Kidney capillary endothelial cell (primary cell): ENCODE data around the gene VPS41.
"Not testable (repeated sequence)": the region's sequence is repeated elsewhere in the genome, so short reads cannot be mapped to it uniquely, and the experiment has no call there.

Experiments used
- DNase-seq: peaks from one replicate; pipeline ENCODE4 v3.0.0-alpha.2; 2018; ENCODE audit warnings: low spot score

Gene VPS41

GRCh38 chr7:38854947-38855346, 54.0 kb downstream of the VPS41 start:
- not testable (repeated sequence) for DNase-seq

GRCh38 chr7:38851321-38851720, 57.7 kb downstream of the VPS41 start:
- no peak for DNase-seq

DNA sequence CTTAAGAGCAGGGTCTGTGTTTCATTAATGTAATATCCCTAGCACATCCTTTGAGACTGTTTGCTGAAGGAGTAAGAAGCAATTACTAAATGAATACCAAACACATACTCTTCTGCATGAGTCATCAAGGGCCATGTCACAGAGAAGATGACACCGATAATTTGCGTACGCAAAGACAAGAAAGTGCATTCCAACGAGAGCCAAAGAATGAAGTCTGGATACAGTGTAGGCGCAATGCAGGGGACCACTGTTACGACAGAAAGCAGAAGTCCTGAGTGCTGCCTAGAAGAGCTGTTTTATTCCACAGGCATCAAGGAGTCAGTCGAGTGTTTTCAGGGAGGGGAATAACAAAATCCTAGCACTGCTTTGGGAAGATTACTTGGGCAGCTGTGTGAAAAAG, 62.7 kb downstream of the VPS41 start:
- no peak for DNase-seq

DNA sequence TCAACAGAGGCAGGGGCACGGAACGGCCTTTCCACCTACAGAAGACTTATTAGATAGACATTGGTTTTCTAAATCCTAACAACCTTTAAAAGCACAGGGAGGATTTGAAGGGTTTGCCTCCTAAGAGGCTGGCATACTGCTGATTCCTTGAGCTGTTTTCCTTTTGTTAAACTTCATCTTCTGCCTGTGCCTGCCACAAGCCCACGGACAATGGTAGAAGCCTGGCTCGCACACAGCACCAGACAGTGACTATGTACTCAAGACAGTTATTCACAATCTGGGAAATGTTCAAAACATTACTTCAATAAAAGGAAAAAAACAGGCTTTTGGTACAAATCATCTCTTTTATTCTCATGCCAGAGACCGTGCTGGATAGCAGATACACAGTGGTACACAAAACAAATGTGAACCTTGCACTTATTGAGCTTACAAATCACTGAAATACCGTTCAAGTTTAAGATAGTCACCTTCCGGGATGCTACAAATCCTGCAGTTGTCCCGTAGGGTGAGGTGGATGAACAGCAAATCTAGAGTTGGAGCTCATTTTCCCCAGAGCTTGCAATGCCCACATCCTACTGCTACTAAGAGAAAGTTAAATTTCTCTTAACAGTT, 63.9 kb downstream of the VPS41 start:
- no peak for DNase-seq

DNA sequence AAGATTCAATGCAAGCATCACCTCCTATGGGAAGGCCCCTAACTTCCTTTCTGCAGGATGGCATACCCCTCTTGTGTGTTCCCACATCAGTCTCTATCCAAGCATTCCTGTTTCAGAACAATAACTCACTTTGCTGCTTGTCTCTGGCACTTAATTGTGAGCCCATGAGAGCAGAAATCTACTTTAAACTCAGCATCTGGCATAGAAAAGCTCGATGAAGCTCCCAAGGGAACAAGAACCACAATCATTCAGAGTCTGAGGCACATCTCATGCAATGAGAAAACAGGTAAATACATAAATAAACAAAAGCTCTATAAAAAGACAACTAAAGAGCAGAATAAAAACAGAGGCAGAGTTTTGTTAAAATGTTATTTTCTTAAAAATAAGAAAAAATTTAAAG, 66.2 kb downstream of the VPS41 start:
- DNase-seq = no peak

- DNase-seq = peak; percentile 3
These were observed 68.1 kb downstream of the VPS41 start for GRCh38 chr7:38840736-38841460.

DNA sequence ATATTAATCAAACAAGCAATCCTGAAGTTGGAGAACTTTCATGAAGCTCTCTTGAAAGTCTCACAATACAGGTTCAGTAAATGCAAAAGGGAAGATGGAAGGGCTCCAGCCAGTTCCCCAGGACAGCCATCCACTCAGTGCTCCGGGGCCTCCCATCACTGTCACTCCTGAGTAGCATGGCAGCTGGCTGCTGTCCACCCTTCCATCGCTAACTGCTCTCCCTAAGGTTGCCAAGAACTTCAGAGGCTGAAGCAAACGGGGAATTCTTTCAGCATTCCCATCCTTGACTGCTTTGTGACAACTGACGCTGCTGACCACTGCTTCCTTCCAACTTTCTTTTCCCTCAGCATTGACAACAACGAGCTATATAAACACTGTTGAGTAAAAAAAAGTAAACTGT, 69.1 kb downstream of the VPS41 start:
- no peak for DNase-seq

DNA sequence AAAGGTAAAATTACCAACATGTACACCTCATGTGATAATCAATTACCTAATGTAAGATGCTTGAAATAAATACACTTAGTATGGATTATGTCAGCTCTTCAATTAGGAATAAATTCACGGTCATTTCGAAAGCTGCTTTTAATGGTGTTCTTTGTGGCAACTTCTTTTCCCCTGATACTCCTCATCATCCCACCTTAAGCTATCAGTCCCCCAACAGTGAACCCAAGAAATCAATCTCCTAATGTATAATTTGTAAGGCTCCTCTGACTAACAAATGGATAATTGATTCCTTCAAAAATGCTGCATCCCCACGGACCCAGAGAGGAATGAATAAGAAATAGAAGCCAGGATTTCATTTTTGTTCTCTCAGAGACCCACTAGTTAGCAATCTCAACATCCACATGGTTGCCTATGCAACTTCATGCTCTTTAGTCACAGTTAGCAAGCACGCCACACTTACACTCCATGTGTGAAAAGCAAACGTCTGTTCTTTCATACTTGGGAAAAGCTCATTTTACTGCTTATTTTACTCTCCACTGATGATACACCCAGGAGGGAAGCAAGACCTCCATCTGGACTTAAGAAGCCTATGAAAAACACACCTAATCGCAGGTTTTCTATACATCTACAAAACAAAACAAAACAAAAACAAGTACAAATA, 70.1 kb downstream of the VPS41 start:
- DNase-seq = no peak

- DNase-seq = no peak
These were observed 74.6 kb downstream of the VPS41 start for GRCh38 chr7:38834357-38834756.

DNA sequence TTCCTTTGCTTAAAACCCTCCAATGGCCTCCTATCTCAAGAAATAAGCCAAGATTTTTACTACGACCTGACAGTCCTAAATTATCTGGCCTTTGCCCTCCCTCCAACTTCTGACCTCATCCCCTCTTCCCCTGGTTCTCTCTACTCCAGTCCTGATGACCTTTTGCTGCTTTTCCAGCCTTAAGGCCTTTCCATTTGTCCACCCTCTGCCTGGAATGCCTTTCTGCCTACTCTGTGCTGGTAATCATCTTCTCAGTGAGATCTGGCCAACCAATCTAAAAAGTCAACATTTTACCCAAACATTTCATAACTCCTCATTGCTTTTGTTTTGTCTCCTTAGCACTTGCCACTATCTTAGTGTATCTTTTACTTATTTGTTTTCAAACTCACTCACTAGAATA, 75.7 kb downstream of the VPS41 start:
- no peak for DNase-seq

DNA sequence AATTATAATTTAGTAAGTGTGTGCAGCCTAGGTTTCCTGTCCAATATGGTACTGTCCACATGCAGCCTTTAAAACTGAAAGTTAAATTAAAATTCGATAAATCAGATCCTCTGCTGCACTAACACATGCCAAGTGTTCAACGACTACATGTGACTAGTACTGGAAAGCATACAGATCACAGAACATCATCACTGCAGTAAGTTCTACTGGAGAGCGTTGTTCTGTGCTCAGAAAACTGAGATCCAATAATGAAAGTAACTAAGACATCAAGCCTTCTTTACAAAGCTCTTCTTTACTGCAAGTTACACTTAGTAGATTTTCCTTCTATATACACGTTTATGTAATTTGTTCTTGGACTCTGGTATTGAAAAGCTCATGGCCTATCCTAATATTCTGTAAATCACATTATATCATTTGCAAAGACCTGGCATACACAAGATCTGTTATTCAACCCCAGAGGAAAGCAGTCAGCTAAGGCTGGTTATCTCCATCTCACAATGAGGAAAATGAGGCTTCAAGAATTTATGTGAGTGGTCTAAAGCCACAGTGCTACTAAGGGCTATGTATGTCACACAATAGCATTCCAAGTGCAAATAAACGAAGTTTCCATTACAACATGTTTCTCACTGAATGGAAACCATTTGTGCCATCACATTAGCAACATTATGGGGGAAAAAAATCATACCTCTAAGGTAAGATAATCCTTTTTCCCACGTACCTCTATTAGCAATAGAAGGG, 77.6 kb downstream of the VPS41 start:
- no peak for DNase-seq

GRCh38 chr7:38830826-38831225, 78.2 kb downstream of the VPS41 start:
- no peak for DNase-seq

DNA sequence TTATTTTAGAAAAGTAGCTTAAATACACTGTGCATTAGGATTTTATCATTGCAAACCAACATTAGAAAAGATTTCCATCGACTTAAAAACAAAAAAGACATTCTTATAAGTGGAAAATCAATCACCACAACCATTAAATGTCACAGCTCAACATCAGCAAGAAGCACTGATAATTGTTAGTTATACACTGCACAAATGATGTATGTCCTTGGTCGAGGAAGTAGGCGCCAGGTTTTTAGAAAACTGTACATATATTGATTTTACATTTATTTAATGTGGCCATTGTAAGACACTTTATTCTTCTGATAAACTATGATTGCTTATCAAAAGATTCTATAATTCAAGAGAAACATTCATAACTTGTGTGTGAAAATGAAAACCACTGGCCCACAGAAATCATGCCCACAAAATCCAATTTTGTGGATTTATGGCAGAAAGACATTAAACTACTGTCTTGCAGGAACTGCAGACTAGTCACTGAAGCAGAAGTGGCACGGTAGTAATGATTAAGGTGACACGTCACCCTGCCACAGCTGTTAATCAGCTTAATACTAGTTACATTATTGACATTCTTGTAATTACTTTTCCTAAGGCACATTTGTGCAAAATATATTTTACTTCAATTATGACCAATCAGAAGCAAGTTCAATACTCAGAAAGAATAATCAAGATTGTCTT, 79.4 kb downstream of the VPS41 start:
- no peak for DNase-seq

- DNase-seq = no peak
These were observed 81.0 kb downstream of the VPS41 start for GRCh38 chr7:38828026-38828425.

GRCh38 chr7:38825721-38826440, 83.1 kb downstream of the VPS41 start:
- DNase-seq = no peak

- no peak for DNase-seq
These were observed 84.0 kb downstream of the VPS41 start for GRCh38 chr7:38824948-38825347.

DNA sequence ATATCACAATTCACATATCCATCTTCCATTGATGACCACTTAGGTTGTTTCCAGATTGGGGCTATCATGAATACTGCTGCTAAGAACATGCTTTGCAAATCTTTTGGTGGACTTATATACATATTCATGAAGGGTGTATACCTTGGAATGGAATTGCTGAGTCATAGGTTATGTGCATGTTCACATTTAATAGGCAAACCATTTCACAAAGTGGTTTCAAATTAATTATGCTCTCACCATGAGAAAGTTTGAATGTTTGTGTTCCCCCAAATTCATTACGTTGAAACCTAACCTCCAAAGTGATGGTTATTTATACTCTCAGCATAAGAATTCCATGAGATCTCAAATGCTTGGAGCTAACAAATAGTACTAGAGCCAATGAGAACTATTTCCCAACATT, 86.4 kb downstream of the VPS41 start:
- no peak for DNase-seq

DNA sequence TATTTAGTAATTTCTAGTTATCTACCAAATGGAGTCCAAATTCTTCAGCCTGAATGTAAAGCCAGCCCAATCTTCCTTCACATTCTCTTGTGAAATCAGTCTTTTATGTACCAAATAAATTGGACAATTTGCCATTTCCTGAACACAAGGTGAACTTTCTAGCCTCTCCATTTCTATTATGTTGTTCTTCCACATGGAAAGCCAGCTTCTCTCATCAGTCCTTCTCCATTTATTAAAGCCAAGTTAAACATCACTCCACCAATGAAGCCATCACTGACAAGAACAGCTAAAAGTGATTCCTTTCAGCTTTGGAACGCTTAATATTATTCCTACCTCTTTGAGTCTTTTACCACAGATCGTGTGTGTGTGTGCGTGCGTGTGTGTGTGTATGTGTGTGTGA, 88.4 kb downstream of the VPS41 start:
- DNase-seq = no peak

DNA sequence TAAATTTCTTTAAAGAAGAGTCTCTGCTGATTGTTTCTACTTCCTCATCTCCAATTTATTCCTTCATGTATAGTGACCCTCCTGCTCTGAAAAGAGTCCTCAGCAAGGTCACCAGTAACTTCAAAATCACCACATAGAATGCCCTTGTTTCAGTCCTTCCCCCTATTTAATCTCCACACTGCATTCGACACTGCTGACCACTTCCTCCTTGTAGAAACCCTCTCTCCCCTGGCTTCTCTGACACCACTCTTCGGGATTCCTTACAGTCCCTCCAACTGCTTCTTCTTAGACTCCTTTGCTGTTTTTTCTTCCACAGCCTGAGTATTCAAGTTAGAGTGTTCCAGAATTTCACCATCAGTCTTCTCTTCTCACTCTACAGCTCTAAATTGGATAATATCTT, 89.5 kb downstream of the VPS41 start:
- no peak for DNase-seq

DNA sequence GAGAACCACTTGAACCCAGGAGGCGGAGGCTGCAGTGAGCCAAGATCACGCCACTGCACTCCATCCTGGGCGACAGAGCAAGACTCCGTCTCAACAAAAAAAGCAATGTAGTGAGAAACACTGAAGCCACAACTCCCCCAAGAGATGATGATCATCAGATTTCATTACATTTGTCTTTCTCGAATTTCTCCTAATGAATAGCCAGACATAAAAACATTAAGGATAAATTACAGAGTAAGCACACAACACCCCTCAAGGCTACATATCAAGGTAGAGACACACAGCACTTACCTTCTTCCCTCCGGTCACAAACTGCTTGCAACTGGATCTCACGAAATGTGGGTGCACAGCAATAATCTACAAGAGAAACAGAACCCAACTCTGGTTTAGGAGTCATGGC, 91.5 kb downstream of the VPS41 start:
- DNase-seq = no peak

DNA sequence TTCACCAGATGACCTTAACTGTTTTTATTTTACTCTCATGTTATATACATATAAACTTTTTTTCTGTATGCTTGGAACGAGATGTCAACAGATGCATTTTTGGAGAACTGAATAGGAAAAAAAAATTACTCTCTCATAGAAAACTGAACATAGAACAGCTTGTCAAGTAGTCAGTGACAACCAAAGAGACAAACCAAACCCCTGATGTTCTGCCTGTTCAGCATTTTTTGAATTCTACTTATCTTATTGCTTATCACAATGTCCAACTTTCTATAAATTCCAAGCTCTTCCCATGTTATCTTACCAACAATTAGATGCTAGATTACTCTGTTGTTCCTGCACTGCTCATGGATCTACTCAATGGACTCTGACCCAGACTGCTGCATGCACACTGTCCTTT, 95.2 kb downstream of the VPS41 start:
- no peak for DNase-seq

DNA sequence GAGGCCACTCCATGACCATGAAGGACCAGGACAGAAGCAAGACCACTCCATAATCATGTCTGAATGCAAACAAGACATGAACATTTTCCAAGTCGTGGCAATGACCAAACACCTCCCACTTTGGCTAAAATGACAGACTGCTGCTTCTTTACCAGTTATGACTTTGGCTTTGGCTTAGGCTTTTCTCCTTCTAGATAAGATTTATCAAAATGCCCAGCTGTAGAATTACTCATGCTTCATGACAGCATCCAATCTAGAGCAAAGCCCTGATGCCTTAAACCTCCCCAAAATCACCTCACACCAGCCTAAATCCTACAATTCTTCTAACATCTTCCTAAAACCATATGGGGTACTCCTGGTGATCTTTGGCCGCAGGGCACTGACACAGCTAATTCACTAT, 102.1 kb downstream of the VPS41 start:
- no peak for DNase-seq
